ENCODE data around the gene TH.

The TH gene

GRCh38 chr11:2139621-2140337, 31.8 kb downstream of the TH start:
- DNase-seq: no peak

GRCh38 chr11:2139123-2139521, 32.5 kb downstream of the TH start, which contains the start of gene IGF2:
Gene IGF2 (minus strand): TSS chr11:2139389. CDS start chr11:2135523, 3,866 bp downstream.
- no peak for DNase-seq

- no peak for DNase-seq
These were observed 33.0 kb downstream of the TH start for GRCh38 chr11:2138431-2139122.

- DNase-seq: no peak
These were observed 33.6 kb downstream of the TH start for GRCh38 chr11:2138068-2138430.

- DNase-seq: no peak
These were observed 34.2 kb downstream of the TH start for GRCh38 chr11:2137202-2138067.

- DNase-seq: no peak
These were observed 34.7 kb downstream of the TH start for GRCh38 chr11:2136952-2137201.

GRCh38 chr11:2136209-2136951, 35.2 kb downstream of the TH start:
- DNase-seq: no peak

- DNase-seq: no peak
These were observed 35.9 kb downstream of the TH start for GRCh38 chr11:2135648-2136201.

GRCh38 chr11:2135018-2135569, 36.5 kb downstream of the TH start:
- no peak for DNase-seq

GRCh38 chr11:2134022-2135010, 37.3 kb downstream of the TH start:
- DNase-seq: no peak

GRCh38 chr11:2133241-2134021, 38.2 kb downstream of the TH start:
- DNase-seq: no peak

GRCh38 chr11:2132874-2133240, 38.8 kb downstream of the TH start:
- DNase-seq: no peak

GRCh38 chr11:2132246-2132645, 39.4 kb downstream of the TH start:
- DNase-seq: no peak

GRCh38 chr11:2131371-2132236, 40.0 kb downstream of the TH start:
- DNase-seq: no peak

GRCh38 chr11:2130881-2131352, 40.7 kb downstream of the TH start:
- DNase-seq: no peak

GRCh38 chr11:2129699-2130366, 41.8 kb downstream of the TH start:
- no peak for DNase-seq

- DNase-seq: no peak
These were observed 42.3 kb downstream of the TH start for GRCh38 chr11:2129308-2129698.

GRCh38 chr11:2128511-2129307, 42.9 kb downstream of the TH start:
- DNase-seq: no peak
